ENCODE results near the gene FRMD4B. TPM values are rescaled to one million over a fixed set of nuclear protein-coding genes. Genes with fewer than 3 reads are reported as not detected.

The FRMD4B gene
- total and polyA plus RNA-seq, 2 experiments from 2014 or later = 6.4 to 12.8 TPM

- Histone ChIP-seq H3F3A (replicated peaks; ENCODE audit: low read depth) (no peaks in the 10 kb centered on the region), H3K4me1 (ENCODE audit: insufficient read depth) (no peaks in the 10 kb centered on the region), H3K4me2 (no peak overlapping the region), H3K27me3 (ENCODE audit: insufficient read depth) (no peaks in the 10 kb centered on the region), H3K4me3 (no peak overlapping the region), H3K79me2 (replicated peaks; ENCODE audit: insufficient read depth) (no peaks in the 10 kb centered on the region), H2AFZ (no peak overlapping the region), H4K20me1 (replicated peaks; ENCODE audit: insufficient read depth) (no peaks in the 10 kb centered on the region), H3K36me3 (ENCODE audit: insufficient read depth) (no peaks in the 10 kb centered on the region), H3K27ac (ENCODE audit: low read depth) (no peak overlapping the region), H3K9me2 (ENCODE audit: insufficient read depth) (no peaks in the 10 kb centered on the region)
- H3K27me3 Mint-ChIP-seq (ENCODE audit: insufficient read depth, low read depth, poor library complexity) = no peaks in the 10 kb centered on the region
- H3K9me3 Mint-ChIP-seq = no peaks in the 10 kb centered on the region
- H3K27ac Mint-ChIP-seq = no peak overlapping the region
- no peaks in the 10 kb centered on the region; the same call in 2 of the 3 replicates for H3K4me1 Mint-ChIP-seq
- ATAC-seq (no peak), DNase-seq (ENCODE audit: low spot score) (no peak)
- no peak overlapping the region for H3K4me3 Mint-ChIP-seq
- no peak for TF ChIP-seq EZH2phosphoT487 (IDR thresholded peaks at IDR 0.05; ENCODE audit: unreplicated experiment)
- no peak for TF ChIP-seq ZNF462 (CRISPR knock-in tag; IDR thresholded peaks at IDR 0.05)
- no peak for TF ChIP-seq ZNF331 (CRISPR knock-in tag; IDR thresholded peaks at IDR 0.05; ENCODE audit: low read depth)
- TF ChIP-seq NANOG (IDR thresholded peaks at IDR 0.05; ENCODE audit: borderline replicate concordance) = no peak
- TF ChIP-seq EZH2 (IDR thresholded peaks at IDR 0.05; ENCODE audit: low read depth, unreplicated experiment) = no peak
- no peaks in the 10 kb centered on the region for H3K36me3 Mint-ChIP-seq (ENCODE audit: low read depth)
Measured at GRCh38 chr3:69353088-69353478, 32.8 kb downstream of the FRMD4B start.

GRCh38 chr3:69352305-69353087 is 33.4 kb downstream of the FRMD4B start:
- DNase-seq (ENCODE audit: low spot score) (no peak), ATAC-seq (no peak)
- H3K79me2 ChIP-seq (replicated peaks; ENCODE audit: insufficient read depth) = no peaks in the 10 kb centered on the region
- H3K9me2 ChIP-seq (ENCODE audit: insufficient read depth) = no peaks in the 10 kb centered on the region
- no peaks in the 10 kb centered on the region; the same call in 2 of the 3 replicates for H3K4me1 Mint-ChIP-seq
- no peaks in the 10 kb centered on the region for H3K9me3 Mint-ChIP-seq
- no peaks in the 10 kb centered on the region for H4K20me1 ChIP-seq (replicated peaks; ENCODE audit: insufficient read depth)
- no peak overlapping the region for H3K4me2 ChIP-seq
- no peaks in the 10 kb centered on the region for H3K36me3 Mint-ChIP-seq (ENCODE audit: low read depth)
- no peaks in the 10 kb centered on the region for H3F3A ChIP-seq (replicated peaks; ENCODE audit: low read depth)
- no peaks in the 10 kb centered on the region for H3K27me3 Mint-ChIP-seq (ENCODE audit: insufficient read depth, low read depth, poor library complexity)
- no peak overlapping the region for H3K27ac Mint-ChIP-seq
- no peaks in the 10 kb centered on the region for H3K36me3 ChIP-seq (ENCODE audit: insufficient read depth)
- H2AFZ ChIP-seq = no peak overlapping the region
- H3K27me3 ChIP-seq (ENCODE audit: insufficient read depth) = no peaks in the 10 kb centered on the region
- no peaks in the 10 kb centered on the region for H3K4me1 ChIP-seq (ENCODE audit: insufficient read depth)
- no peak overlapping the region for H3K4me3 Mint-ChIP-seq
- H3K27ac ChIP-seq (ENCODE audit: low read depth) = no peak overlapping the region
- no peak overlapping the region for H3K4me3 ChIP-seq
- no peak for TF ChIP-seq ZNF331 (CRISPR knock-in tag; IDR thresholded peaks at IDR 0.05; ENCODE audit: low read depth)
- TF ChIP-seq CTCF (conservative IDR thresholded peaks at IDR 0.05; ENCODE audit: low read depth in 2 of 2) = no peak
- TF ChIP-seq POLR2AphosphoS5 (IDR thresholded peaks at IDR 0.05; ENCODE audit: low read depth) = no peak
- no peak for TF ChIP-seq ZNF114 (CRISPR knock-in tag; IDR thresholded peaks at IDR 0.05)
- no peak for TF ChIP-seq CREB1 (CRISPR knock-in tag; IDR thresholded peaks at IDR 0.05; ENCODE audit: low read depth)
- no peak for TF ChIP-seq EZH2phosphoT487 (IDR thresholded peaks at IDR 0.05; ENCODE audit: unreplicated experiment)
- no peak for TF ChIP-seq JUNB (IDR thresholded peaks at IDR 0.05; ENCODE audit: unreplicated experiment)
- no peak for TF ChIP-seq ETS1 (IDR thresholded peaks at IDR 0.05)
- no peak for TF ChIP-seq EZH2 (IDR thresholded peaks at IDR 0.05; ENCODE audit: low read depth, unreplicated experiment)
- TF ChIP-seq STAT1 (IDR thresholded peaks at IDR 0.05; ENCODE audit: unreplicated experiment) = no peak
